Cardiac fibroblast (primary cell): ENCODE data around the gene STIMATE.

Experiments
- DNase-seq, 2 donors: peaks; one replicate each; pipeline versions ENCODE4 v3.0.0 to v3.0.0-alpha.2; 2010; ENCODE audit warnings: low read depth in 2 of 2
- H3K4me3 ChIP-seq, 2 donors: replicated peaks in 1 of 2; 1 replicate in 1 of 2; 2 replicates in 1 of 2; pipeline ENCODE4 v1.5.1; 2011; ENCODE audit warnings: low read depth in 2 of 2, low read length in 2 of 2, mild to moderate bottlenecking in 2 of 2, moderate library complexity in 1 of 2
- TF ChIP-seq, protein P1 (sequence below): IDR thresholded peaks from one replicate; pipeline ENCODE4 v1.5.1; 2011; ENCODE audit warnings: low read depth, mild to moderate bottlenecking, low read length, inconsistent platforms

Gene STIMATE

DNA sequence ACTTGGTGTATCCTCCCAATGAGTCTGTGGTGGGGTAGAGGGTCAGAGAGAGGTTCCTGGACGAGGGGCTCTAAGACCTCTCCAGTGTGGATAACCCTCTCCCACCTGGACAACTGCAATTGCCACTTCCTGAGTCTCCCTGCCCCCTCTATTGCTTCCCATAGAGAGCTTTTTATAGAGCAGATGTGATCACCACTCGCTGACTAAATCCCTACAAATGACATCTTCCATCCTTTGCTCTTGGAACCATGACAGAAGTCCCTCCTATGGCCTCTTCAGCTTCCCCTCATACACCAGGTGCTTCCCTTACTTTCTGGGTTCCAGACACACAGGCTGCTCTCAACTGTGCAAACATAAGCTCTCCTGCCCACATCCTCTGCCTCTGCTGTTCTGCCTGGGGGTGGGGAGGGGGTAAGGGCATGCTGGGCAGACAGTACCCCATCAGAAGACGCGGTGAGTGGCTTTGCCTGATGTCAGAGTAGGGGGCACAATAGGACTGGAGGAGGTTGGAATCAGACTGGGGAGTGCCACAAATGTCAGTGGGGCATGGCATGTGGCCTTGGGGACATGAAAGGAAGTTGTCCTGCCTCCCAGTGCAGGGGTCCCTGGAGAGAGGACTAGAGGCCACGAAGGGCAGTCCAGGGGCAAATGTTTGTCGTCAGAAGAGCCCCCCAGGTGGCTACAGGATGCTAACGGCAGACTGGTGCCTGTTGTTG, 87.5 kb downstream of the STIMATE start:
- TF ChIP-seq, protein P1, sequence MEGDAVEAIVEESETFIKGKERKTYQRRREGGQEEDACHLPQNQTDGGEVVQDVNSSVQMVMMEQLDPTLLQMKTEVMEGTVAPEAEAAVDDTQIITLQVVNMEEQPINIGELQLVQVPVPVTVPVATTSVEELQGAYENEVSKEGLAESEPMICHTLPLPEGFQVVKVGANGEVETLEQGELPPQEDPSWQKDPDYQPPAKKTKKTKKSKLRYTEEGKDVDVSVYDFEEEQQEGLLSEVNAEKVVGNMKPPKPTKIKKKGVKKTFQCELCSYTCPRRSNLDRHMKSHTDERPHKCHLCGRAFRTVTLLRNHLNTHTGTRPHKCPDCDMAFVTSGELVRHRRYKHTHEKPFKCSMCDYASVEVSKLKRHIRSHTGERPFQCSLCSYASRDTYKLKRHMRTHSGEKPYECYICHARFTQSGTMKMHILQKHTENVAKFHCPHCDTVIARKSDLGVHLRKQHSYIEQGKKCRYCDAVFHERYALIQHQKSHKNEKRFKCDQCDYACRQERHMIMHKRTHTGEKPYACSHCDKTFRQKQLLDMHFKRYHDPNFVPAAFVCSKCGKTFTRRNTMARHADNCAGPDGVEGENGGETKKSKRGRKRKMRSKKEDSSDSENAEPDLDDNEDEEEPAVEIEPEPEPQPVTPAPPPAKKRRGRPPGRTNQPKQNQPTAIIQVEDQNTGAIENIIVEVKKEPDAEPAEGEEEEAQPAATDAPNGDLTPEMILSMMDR: no peak
- DNase-seq: no peak

DNA sequence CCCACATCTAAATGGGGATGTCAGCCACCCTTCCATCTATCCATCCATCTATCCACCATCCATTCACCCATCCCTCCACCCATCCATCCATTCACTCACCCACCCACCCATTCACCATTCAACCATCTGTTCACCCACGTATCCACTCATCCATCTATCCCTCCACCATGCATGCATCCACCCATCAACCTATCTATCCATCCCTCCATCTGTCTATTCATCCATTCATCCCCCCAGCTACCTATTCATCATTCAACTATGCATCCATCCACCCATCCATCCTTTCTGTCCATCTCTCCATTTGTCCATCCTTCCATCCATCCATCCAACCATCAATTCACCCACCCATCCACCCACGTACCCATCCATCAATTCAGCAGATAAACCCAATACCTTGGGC, 88.2 kb downstream of the STIMATE start:
- TF ChIP-seq, protein P1: no peak
- no peak for DNase-seq
- no peak overlapping the region for H3K4me3 ChIP-seq

More for the DNA sequence above, 87.5 kb downstream of the STIMATE start:
- H3K4me3 ChIP-seq: no peak overlapping the region

DNA sequence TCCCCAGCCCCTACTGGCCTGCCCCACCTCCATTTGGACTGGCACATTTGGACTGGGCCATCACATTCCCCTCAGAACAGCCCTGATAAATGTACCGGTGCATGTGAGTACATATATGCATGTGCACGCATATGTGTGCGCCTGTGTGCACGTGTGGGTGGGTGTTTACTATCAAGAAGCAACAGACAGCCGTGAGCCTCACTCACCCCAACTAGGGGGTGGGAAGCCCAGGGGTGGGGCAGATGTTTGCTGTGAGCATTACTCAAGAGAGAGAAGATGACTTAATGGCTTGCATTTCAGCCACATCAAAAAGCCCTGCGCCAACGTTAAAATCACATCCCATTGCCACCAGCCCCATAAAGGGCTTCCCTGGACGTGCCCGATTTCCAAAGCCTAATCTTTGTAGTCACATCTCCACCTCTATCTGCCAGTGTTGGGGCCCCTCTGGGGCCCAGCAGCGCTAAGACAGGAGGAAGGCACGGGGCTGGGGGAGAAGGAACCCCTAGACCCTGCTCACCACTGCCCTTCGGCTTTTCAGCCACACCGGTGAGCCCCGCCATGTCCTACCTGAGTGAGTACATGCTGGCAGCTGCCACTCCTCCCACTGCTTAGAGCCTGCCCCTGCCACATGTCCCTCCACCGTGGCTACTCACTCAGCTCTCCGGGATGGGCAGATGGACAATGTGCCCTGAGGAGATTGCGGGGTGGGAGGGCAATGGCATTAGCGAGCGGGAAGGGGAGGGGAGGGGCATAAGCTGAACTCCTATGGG, 91.9 kb downstream of the STIMATE start:
- no peak for DNase-seq
- TF ChIP-seq, protein P1: no peak

DNA sequence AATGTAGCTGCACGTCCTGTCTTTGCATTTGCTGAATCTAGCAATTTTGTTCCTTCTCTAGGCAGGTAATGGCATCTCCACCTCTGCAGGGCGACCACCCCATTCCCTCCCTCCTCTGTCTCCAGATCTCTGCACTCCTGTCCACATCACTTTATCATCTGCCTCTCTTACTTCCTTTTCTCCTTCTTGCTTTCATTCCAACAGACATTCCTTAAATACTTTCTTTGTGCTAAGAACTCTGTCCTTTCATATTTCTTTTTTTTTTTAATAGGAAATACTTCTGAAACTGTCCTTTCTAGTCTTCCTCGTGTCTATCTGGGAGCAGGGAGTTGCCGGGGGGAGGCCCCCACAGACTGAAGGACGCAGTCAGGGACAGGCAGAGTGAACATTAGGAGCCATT, 95.5 kb downstream of the STIMATE start:
- DNase-seq: peak in 1 of 2 donors; percentile 12
- H3K4me3 ChIP-seq: no peak overlapping the region
- TF ChIP-seq, protein P1: no peak

More for the DNA sequence above, 91.9 kb downstream of the STIMATE start:
- no peak overlapping the region for H3K4me3 ChIP-seq

DNA sequence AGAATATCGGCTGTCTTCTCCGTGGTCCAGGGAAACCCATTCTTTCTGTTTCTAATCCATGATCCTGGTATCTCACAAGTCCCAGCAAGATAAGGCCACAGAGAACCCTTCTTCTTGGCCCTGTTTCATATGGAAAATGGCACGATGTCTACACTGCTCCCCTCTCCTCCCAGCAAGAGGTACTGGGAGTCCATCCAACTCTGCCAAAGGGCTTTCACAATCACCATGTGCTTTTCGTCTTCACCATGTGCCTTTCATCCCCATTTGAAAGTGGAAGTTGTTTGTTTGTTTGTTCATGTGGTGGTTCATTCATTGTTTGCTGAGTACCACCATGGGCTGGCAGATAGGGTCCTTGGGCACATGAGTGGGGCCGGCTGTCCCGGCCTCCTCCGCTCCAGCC, 97.3 kb downstream of the STIMATE start:
- no peak overlapping the region for H3K4me3 ChIP-seq
- TF ChIP-seq, protein P1: no peak
- peak; percentile 5 to 58 for DNase-seq

DNA sequence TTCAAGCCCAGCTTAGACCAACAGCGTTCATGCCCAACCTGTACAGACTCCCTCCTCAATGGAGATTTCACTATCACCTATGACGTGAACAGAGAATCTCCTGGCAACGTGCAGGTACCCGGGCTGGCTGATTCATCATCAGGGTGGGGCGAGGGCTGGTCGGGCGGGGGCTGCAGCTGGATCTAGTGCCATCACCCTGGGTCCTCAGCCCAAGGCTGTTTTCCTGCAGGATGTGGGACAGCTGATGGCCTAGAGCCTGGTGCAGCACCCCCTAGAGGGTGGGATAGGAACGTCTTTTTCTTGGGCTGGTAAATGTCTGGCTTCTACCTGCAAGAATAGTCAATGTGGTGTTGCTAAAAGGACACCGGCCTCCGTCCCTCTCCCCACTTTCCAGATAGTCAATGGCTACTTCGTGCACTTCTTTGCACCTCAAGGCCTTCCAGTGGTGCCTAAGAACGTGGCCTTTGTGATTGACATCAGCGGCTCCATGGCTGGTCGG, 98.3 kb downstream of the STIMATE start:
- DNase-seq: peak in 1 of 2 donors; percentile 13
- no peak overlapping the region for H3K4me3 ChIP-seq
- TF ChIP-seq, protein P1: peak; percentile 50
